GM12878 (cell line): Measurements from ENCODE around the gene REPIN1. TPM values are rescaled to one million over a fixed set of nuclear protein-coding genes. Genes with fewer than 3 reads are reported as not detected.
A peak's percentile ranks its signal among the peaks of the same experiment; 100 is the strongest.

Source experiments
- ATF3 ChIP-seq: IDR thresholded peaks from 2 replicates; pipeline ENCODE4 v1.6.1; 2011; ENCODE audit warnings: low read depth, mild to moderate bottlenecking, low read length, moderate library complexity, borderline replicate concordance; ENCODE audit errors: extremely low read depth
- ATF7 ChIP-seq: fragments of 450-650 bp; IDR thresholded peaks from 2 replicates; pipeline ENCODE4 v1.6.1; 2016; ENCODE audit warnings: low read depth, mild to moderate bottlenecking
- BCLAF1 ChIP-seq: fragments of 450-650 bp; IDR thresholded peaks from 2 replicates; pipeline ENCODE4 v1.6.1; 2017; ENCODE audit warnings: antibody characterized with exemption, mild to moderate bottlenecking, moderate library complexity
- BHLHE40 ChIP-seq, 2 experiments: fragments of 450-650 bp in 1 of 2; IDR thresholded peaks; 2 replicates each; pipeline ENCODE4 v1.6.1; 2011 to 2017; ENCODE audit warnings: low read depth in 2 of 2, borderline replicate concordance in 1 of 2, improper control_type of control experiment in 1 of 2, low read length in 1 of 2, mild to moderate bottlenecking in 1 of 2
- EED ChIP-seq: sonication (generic); IDR thresholded peaks from 2 replicates; pipeline ENCODE4 v1.6.1; 2016; ENCODE audit warnings: antibody characterized with exemption, low read depth
- ELK1 ChIP-seq: IDR thresholded peaks from 2 replicates; pipeline ENCODE4 v1.6.1; 2012; ENCODE audit warnings: low read depth, low read length, improper control_type of control experiment
- HDAC2 ChIP-seq: fragments of 200-600 bp; sonication (generic); IDR thresholded peaks from 2 replicates; pipeline ENCODE4 v1.6.1; 2017
- IKZF2 ChIP-seq, 2 experiments: fragments of 450-650 bp; IDR thresholded peaks; 2 replicates each; pipeline ENCODE4 v1.6.1; 2017; ENCODE audit warnings: mild to moderate bottlenecking in 2 of 2, moderate library complexity in 2 of 2
- MYC ChIP-seq: IDR thresholded peaks from 2 replicates; pipeline ENCODE4 v1.6.1; 2011; ENCODE audit warnings: mild to moderate bottlenecking, low read length, moderate library complexity, inconsistent platforms; ENCODE audit not compliant: insufficient read depth, insufficient replicate concordance, insufficient read length, severe bottlenecking
- POU2F2 ChIP-seq: IDR thresholded peaks from 3 replicates; pipeline ENCODE4 v1.6.1; 2011; ENCODE audit warnings: low read depth, mild to moderate bottlenecking, low read length, borderline replicate concordance
- SMAD5 ChIP-seq: IDR thresholded peaks from 2 replicates; pipeline ENCODE4 v1.6.1; 2016; ENCODE audit warnings: antibody characterized with exemption, low read depth
- SMARCA5 ChIP-seq: fragments of 450-650 bp; IDR thresholded peaks from 2 replicates; pipeline ENCODE4 v1.6.1; 2017; ENCODE audit warnings: mild to moderate bottlenecking
- TCF3 ChIP-seq: IDR thresholded peaks from 2 replicates; pipeline ENCODE4 v1.6.1; 2012; ENCODE audit warnings: low read depth, mild to moderate bottlenecking, low read length, borderline replicate concordance; ENCODE audit not compliant: insufficient read depth
- ZBTB40 ChIP-seq: fragments of 450-650 bp; IDR thresholded peaks from 2 replicates; pipeline ENCODE4 v1.6.1; 2016; ENCODE audit warnings: mild to moderate bottlenecking, moderate library complexity, borderline replicate concordance
- ZNF592 ChIP-seq: fragments of 450-650 bp; IDR thresholded peaks from 2 replicates; pipeline ENCODE4 v1.6.1; 2017; ENCODE audit warnings: mild to moderate bottlenecking, moderate library complexity
- polyA plus RNA-seq, 11 experiments: library from polyadenylated mRNA; depleted of rRNA in 4 of 11; unstranded in 6 of 11; stranded (reverse) in 5 of 11; fragments of >200 nt; fragmentation: Nextera tagmentation in 4 of 11; fragmentation: Illumina TruSeq in 1 of 11; extraction: Ambion mirVana in 4 of 11; extraction: Trizol in 1 of 11; gene quantifications; 1 replicate in 1 of 11; 2 replicates in 10 of 11; pipeline versions ENCODE4 v1.2.1 to v1.2.3, GENCODE V29; 2011 to 2016; ENCODE audit warnings: inconsistent platforms in 2 of 11, missing spikeins in 2 of 11, low read depth in 1 of 11
- total RNA-seq, 4 experiments: library from RNA; depleted of rRNA in 3 of 4; stranded (reverse); fragments of >200 nt in 3 of 4; fragmentation: Illumina TruSeq in 1 of 4; extraction: Trizol in 1 of 4; gene quantifications; 2 replicates each; pipeline versions ENCODE4 v1.2.1 to v1.2.3, GENCODE V29; 2013 to 2021

REPIN1 gene
- total and polyA plus RNA-seq, 10 of the 15 experiments (the other 5 are each of a cell fraction or from before 2014, with no cell fraction given) = 5.1 to 172 (median 76.9) TPM

GRCh38 chr7:150368884-150369747 lies 494 bp downstream of the REPIN1 start (continued):
- TF ChIP-seq ZNF592 (no peak), BCLAF1 (0 out of 2 replicates have a peak, but pooled peaks have one; percentile 30), MYC (no peak), EED (peak; percentile 13; the same call in 1 of the 2 replicates), ELK1 (no peak), POU2F2 (no peak), TCF3 (0 out of 2 replicates have a peak, but pooled peaks have one; percentile 50), IKZF2 (IDR thresholded peaks at IDR 0.05) (peak; percentile 73 to 74; a peak in 2 of 4 replicates), SMARCA5 (0 out of 2 replicates have a peak, but pooled peaks have one; percentile 23), ZBTB40 (no peak), SMAD5 (no peak), BHLHE40 (IDR thresholded peaks at IDR 0.05; ENCODE audit: borderline replicate concordance in 1 of 2, low read depth in 2 of 2, low read length in 1 of 2) (peak; percentile 1 to 76; a peak in 3 of 4 replicates), ATF7 (peak; percentile 34; the same call in 1 of the 2 replicates), HDAC2 (no peak), ATF3 (no peak)
